ENCODE data around the gene ELF5.
A peak's percentile ranks its signal among the peaks of the same experiment; 100 is the strongest.

Gene ELF5

DNA sequence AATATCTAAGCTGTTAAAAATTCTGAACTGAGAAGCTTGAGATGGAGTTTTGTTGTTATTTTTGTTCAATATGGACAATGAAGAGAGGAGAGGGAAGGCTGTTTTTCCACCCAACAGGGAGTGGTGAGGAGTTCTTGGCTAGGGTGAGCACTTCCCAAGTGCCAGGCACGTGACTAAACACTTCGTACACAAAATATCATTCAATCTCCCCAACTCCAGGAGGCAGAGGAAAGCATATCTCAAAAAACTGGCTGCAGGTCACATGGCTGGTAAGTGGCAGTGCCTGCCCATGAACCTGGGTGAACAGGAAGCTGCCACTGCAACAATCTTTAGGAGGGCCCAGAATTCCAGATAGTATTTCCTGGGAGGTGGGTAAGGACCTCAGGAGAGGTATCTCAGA, 11.6 kb downstream of the ELF5 start:
- in situ Hi-C loops (cut with HindIII; ENCODE audit: low sequenced_read_pairs), result loop anchor here (5.0 kb wide), 2 partner anchors 55 to 70 kb away; no protein-coding TSS in a partner anchor
- no peak for DNase-seq (ENCODE audit: low read depth)
- TF ChIP-seq, protein P1, sequence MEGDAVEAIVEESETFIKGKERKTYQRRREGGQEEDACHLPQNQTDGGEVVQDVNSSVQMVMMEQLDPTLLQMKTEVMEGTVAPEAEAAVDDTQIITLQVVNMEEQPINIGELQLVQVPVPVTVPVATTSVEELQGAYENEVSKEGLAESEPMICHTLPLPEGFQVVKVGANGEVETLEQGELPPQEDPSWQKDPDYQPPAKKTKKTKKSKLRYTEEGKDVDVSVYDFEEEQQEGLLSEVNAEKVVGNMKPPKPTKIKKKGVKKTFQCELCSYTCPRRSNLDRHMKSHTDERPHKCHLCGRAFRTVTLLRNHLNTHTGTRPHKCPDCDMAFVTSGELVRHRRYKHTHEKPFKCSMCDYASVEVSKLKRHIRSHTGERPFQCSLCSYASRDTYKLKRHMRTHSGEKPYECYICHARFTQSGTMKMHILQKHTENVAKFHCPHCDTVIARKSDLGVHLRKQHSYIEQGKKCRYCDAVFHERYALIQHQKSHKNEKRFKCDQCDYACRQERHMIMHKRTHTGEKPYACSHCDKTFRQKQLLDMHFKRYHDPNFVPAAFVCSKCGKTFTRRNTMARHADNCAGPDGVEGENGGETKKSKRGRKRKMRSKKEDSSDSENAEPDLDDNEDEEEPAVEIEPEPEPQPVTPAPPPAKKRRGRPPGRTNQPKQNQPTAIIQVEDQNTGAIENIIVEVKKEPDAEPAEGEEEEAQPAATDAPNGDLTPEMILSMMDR (IDR thresholded peaks at IDR 0.05; ENCODE audit: low read depth, low read length, missing control alignments), result no peak
- H3K4me3 ChIP-seq (ENCODE audit: low read depth, low read length), result no peak overlapping the region

DNA sequence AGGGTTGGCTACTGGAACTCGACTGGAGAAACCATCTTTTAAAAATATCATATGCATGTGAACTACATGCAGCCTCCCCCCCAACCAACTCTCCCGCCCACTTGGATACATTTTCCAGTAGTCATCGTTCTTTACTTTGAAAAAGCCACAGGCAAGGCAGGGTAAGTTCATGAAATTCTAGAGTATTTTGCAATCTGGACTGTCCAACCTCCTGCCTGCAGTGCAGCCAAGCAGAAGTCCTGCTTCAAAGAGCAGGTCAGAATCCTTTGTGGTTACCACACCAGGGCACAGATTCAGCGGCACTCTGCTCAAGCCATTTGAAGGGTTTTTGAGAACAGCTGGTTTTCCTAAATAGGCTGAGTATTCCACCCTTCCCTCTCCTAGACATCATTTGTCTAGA, 12.1 kb downstream of the ELF5 start:
- in situ Hi-C loops (cut with HindIII; ENCODE audit: low sequenced_read_pairs), result loop anchor here (5.0 kb wide), 2 partner anchors 54 to 71 kb away; no protein-coding TSS in a partner anchor
- no peak overlapping the region for H3K4me3 ChIP-seq (ENCODE audit: low read depth, low read length)
- TF ChIP-seq, protein P1 (IDR thresholded peaks at IDR 0.05; ENCODE audit: low read depth, low read length, missing control alignments), result no peak
- peak; percentile 97 for DNase-seq (ENCODE audit: low read depth)

DNA sequence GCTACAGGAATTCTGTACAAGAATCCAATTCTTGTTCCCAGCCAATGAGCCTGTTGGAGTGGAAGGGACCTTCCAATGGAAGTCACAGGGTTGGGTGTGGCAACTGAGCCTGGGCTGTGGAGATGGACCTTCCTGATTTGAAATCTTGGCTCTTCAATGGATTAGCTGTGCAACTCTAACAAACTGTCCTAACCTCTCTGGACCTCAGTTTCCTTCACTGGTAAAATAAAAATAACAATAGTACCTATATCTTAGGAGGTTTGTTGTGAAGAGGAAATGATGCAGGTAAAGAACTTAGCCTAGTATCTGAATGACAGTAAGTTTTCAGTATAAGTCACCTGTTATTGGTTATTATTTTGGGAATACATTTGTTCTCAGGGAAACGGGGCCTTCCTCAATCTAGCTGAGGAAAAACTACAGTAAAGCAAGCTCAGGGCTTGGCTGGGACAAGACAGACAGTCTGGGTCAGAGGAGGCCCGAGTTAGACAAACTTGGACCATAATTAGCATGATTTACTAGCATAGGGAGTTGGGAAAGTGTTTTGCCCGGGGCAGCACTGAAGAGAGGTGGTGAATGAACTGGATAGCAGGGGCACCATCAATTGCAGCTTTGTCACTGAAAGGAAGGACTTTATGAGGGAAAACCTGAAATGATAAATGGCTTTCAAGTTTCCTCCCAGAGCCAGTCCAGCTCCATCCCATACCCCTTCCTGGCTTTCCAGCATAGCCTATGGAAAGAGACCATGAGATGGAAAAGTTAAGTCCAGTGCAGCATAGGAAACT, 13.7 kb downstream of the ELF5 start:
- no peak overlapping the region for H3K4me3 ChIP-seq (ENCODE audit: low read depth, low read length)
- TF ChIP-seq, protein P1 (IDR thresholded peaks at IDR 0.05; ENCODE audit: low read depth, low read length, missing control alignments), result no peak
- in situ Hi-C loops (cut with HindIII; ENCODE audit: low sequenced_read_pairs), result loop anchor here (5.0 kb wide), 2 partner anchors 53 to 72 kb away; no protein-coding TSS in a partner anchor
- no peak for DNase-seq (ENCODE audit: low read depth)

DNA sequence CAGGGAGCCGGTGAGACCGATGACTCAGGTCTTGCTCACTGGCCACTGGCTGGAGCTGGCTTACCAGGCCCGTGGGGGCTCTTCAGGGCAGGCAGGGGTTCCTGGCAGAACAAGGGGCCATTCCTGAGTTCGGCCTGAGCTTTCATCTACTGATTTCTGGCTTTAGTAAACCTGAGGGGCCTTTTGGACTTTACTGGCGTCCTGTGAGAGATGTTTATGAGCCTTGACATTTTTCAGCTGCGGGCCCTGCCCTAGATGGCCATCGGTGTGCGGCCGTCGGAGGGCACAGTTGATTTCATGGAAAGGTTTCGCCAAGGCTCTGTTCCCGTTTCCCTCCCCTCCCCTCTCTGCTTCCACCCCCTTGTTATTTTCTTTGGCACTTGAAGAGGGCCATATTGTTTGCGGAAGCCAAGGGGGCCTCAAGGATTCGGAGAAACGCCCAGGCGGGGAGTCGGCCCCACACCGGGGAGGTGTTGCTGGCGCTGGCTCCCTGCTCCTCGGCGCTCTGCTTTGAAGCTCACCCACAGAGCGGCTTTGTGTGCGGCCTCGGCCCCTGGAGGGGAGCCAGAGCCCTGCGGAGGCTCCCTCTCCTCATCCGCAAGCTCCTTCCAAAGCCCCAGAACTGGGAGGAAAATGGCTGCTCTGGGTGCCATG, 17.7 kb downstream of the ELF5 start:
- in situ Hi-C loops (cut with HindIII; ENCODE audit: low sequenced_read_pairs), result no loop called here
- TF ChIP-seq, protein P1 (IDR thresholded peaks at IDR 0.05; ENCODE audit: low read depth, low read length, missing control alignments), result no peak
- DNase-seq (ENCODE audit: low read depth), result peak; percentile 50
- H3K4me3 ChIP-seq (ENCODE audit: low read depth, low read length), result no peak overlapping the region

DNA sequence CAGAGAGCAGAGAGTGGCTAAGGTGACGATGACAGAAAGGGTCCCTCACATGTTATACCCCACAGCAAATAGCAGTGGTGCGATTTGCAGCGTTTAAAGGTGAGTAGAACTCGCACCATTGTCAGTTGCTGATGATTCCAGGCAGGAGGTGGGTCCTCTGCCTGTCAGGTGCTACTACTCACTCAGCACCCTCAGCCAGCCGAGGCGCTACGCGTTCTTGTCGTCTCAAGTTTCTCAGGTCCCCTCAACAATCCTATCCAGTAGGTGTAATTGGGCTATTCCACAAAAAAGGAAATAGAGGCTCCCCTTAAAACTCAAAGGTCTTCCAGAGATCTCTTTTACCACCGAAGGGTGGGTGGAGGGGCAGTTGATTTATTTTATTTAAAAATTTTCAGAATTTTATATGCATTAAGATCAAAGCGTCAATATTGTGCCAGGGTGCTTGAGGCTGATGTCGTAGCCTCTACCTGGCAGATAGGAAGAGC, 18.3 kb downstream of the ELF5 start:
- DNase-seq (ENCODE audit: low read depth), result no peak
- H3K4me3 ChIP-seq (ENCODE audit: low read depth, low read length), result no peak overlapping the region
- TF ChIP-seq, protein P1 (IDR thresholded peaks at IDR 0.05; ENCODE audit: low read depth, low read length, missing control alignments), result no peak
- in situ Hi-C loops (cut with HindIII; ENCODE audit: low sequenced_read_pairs), result no loop called here

DNA sequence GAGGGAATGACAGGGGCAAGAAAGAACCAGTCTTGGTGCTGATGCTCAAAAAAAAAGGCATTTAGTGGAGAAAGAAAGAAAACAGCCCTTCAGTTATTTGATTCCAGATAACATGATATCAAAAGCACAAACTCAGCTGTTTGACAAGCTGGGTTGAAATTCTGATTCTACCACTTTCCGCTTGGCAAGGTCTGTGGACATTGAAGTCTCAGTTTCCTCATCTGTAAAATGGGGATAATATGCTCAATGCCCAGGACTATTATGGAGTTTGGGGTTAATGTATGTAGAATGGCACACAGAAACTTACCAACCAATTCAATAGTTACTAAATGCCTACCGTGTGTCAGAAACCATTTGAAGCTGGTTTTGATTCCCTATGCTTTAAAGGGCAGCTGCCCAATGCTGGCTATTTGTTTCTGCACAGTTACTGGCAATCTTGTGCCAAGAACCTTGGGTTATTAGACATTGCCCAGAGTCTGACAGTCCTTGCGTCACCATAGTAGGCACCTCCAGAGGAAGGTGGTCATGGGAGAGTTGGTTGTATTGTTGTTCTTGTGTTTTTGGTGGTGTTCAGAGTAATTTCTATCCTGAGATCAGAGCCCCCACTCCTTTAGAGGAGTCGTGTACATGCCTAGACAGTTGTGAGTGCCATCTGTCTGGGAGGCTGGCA, 19.5 kb downstream of the ELF5 start:
- no peak for DNase-seq (ENCODE audit: low read depth)
- in situ Hi-C loops (cut with HindIII; ENCODE audit: low sequenced_read_pairs), result no loop called here
- no peak overlapping the region for H3K4me3 ChIP-seq (ENCODE audit: low read depth, low read length)
- TF ChIP-seq, protein P1 (IDR thresholded peaks at IDR 0.05; ENCODE audit: low read depth, low read length, missing control alignments), result no peak
